ENCODE measurements around the gene ZNF654.
"Not testable (repeated sequence)": the region's sequence is repeated elsewhere in the genome, so short reads cannot be mapped to it uniquely, and the experiment has no call there.

Gene ZNF654

DNA sequence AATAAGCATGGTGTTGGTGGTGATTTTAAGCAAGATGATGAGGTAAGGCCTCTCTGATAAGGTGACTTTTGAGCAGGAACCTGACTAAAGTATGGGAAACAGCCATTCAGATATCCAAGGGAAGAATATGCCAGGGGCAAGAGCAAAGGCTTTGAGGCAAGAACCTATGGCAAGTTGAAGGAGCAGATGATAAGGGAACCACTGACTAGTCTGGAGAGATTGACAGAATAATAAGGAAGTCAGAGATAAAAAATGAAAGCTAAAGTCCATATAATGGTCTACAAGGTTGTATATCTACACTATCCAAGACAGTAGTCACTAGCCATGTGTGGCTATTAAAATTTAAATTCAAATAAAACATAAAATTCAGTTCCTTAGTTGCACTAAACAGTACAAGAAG is 88.2 kb downstream of the ZNF654 start:
- DNase-seq, result no peak

DNA sequence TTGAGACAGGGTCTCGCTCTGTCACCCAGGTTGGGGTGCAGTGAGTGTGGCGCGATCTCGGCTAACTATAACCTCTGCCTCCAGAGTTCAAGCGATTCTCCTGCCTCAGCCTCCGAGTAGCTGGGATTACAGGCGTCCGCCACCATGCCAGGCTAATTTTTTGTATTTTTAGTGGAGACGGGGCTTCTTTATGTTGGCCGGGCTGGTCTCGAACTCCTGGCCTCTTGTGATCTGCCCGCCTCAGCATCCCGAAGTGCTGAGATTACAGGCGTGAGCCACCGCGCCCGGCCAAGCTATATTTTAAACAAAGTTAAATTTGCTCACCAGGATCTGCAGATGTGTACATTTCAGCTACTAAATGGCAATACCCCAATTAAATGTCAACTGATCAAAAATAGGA is 89.6 kb downstream of the ZNF654 start:
- no peak for DNase-seq

DNA sequence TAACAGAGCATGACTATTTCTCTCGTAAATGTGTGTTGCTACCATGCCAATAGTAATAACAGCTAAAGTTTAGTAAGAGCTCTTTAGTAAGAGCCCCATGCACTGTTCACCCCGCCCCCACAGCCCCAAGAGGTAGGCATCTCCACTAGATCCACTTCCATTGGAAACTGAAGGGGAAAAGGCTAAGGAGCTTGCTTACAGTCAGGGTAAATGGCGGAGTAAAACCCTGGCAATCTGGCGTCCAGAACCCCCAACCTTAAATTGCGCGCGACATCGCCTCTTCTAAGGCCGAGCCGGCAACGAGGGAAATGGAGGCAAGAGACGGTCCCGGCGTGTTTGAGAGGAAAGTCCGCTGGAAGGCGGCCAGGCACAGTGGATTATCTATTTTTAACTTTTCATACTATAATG is 90.0 kb downstream of the ZNF654 start:
- peak; percentile 42 to 62 for DNase-seq

DNA sequence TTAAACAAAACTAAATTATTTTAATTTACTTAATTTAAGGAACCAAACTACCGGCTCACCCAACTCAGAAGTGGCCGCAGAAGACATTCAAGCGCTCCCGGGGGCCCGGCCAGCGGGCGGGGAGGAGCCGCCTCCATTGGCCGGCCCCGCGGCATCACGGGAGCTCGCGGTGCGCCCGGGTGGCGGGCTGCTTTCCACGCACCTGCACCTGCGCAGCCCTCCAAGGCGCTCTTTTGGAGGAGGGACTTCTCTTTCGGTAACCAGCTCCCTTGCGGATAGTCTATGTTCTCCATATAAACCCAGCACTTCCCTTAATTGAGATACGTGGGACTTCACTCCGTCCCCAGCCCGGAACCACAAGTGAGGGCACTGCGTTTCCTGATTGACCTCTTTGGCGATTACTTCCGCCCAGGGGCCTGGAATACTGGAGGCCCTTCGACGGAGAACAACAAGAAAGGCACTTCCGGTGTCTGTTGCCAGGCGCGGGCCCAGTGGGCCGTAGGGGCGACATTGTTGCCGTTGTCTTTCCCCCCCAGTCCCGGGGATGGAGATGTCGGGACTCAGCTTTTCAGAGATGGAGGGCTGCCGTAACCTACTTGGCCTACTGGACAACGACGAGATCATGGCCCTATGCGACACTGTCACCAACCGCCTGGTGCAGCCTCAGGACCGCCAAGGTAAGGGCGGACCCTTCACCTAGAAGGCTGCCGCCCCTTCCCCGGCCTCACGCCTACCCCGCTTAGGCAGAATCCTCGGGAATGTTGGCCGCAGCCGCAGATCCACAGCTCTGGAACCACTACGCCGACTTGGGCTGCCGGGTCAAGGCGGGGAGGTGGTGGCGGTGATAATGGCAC is 90.7 kb downstream of the ZNF654 start, which contains the start of gene C3orf38:
Gene C3orf38, plus strand, starts transcription at position 451 of the 854 bp plus-strand sequence. Its CDS starts 94 bp downstream, at position 545.
- peak; percentile 87 to 91 for DNase-seq

DNA sequence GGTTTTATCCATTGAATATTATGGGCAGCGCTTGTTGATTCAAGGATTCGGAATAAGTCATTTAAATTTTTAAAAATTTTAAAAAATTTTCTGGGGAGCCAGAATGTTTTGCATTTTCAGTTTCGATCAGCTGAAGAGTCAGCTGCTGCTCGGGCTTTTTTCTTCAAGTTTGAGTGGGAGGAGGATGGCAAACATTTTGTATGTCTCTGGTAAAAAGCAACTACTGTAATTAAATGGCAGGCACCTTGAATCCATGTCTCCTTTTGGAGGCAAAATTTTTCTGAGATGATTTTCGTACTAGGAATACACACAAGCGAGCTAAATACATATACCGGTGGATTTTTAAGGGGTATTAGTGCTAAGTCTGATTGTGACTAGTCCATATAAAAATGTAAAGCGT is 91.3 kb downstream of the ZNF654 start:
- peak; percentile 74 to 78 for DNase-seq

DNA sequence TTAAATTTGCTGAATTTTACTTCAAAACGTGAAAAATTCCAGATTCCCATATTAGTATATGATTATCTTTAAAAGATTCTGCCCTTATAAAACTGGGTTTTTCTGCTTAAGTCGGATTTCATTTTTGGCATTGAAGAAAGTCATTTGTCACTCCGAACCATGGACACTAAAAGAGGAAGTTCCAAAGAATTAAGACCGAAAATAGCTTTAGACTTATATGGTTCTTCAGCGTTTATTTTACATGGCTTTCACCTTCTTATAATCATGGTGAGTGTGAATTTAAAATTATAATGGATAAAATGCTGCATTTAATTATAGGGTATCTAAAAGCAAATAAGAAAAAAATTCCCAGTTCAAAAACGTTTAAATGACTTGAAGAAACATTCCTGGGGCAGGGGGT is 91.8 kb downstream of the ZNF654 start:
- peak; percentile 41 to 50 for DNase-seq

DNA sequence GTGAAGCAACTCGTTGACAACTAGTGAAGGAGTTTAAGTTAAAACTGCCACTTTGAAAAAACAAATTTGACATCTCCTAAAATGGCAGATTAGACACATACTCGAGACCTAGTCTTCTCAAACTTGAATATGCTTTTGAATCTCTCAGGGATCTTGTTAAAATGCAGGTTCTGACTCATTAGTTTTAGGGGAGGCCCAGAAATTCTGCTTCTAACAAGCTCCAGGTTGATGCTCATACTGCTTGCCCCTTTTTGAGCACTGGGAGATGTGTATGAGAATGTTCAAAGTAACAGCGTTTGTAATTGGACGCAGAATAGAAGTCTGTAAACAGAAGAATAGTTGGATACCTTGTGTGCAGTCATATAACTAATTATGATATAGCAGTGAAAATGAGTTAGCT is 92.3 kb downstream of the ZNF654 start:
- no peak for DNase-seq

DNA sequence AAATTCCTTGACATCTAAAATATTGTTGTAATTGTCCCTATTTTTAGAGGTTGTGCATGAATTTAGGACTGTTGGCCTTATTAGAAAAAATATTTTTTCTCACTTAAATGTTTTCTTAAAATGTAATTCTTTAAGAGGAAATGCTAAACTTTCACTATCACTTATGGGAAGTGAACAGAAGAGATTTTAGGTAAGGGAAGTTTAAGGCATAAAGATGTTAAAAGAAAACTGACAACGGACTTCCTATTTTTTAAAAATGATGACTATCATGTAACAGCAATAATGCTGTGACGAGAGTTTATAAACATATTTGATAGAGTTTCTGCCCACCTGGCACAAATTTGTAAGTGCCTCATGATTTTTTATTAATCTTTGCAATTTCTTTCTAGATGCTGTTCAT is 93.8 kb downstream of the ZNF654 start:
- peak; percentile 12 to 21 for DNase-seq

DNA sequence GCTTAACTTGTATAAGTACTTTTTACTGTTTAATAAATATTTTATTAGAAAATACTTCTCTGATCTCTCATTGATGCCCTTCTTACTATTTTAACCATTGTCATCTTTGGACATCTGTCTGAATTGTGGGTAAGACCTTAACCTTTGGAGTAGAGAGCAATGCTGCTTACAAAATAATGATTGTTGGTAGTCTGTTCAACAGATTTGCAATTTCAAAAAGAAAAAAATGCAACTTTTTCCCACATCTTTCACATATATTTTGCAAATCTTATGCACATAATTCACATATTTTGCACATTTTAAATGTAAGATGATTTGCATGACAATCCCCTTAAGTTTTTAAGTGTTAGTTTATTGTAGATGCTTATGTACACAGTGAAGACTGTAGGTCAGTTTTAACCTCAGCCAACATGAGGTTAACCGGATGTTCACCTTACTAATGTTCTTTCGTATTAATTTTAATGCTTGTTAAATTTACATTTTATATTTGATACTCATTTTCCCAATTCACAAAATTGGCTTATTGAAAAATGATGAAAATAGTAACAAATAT is 107.4 kb downstream of the ZNF654 start:
- DNase-seq, result no peak

DNA sequence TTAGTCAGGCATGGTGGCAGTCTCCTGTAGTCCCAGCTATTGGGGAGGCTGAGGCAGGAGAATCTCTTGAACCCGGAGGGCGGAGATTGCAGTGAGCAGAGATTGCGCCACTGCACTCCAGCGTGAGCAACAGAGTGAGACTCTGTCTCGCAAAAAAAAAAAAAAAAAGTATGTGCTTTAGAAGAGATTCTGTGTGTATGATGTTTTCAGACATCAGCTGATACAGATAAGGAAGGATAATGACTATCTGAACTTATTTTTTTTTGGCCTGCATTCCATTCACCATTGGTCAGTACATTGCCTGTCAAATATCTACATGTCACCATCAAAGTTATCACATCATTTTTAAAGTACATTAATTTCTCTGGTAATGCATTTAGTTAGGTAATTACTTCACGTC is 108.1 kb downstream of the ZNF654 start:
- DNase-seq, result no peak

DNA sequence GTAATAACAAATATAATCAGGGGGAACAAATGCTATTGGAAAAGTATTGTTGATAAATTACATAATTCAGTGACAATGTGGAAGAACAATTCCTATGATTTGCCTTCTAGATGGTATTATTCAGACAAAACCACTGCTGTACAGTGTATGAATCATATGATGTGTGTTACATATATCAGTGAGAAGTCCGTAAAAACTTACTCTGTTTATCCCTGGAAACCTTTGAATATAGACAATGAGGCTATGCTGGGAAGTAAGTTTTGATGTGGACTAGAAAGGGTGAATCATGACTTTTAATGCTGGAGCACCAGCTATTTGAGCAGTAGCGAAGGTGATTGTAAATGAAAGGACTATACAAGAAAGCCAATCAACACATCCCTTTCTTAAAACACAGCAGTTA is 108.6 kb downstream of the ZNF654 start:
- no peak for DNase-seq

DNA sequence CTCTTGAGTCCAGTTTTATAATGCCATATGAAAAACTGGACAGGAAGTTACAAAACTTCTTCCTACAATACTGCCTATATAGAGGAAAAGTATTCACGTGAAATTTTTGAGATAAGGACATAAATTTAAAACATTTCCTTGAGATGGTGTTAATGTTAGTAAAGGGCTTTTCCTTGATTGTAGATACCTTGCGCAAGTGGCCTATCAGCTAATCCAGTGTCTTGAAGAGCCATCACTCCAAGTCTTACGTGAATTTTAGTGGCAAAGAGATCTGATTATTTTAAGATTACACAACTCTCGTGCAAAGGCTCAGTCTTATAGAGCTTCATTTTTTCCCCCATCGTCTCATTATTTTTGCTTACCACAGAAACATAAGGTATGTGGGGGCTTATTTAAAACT is 109.1 kb downstream of the ZNF654 start:
- DNase-seq, result no peak

DNA sequence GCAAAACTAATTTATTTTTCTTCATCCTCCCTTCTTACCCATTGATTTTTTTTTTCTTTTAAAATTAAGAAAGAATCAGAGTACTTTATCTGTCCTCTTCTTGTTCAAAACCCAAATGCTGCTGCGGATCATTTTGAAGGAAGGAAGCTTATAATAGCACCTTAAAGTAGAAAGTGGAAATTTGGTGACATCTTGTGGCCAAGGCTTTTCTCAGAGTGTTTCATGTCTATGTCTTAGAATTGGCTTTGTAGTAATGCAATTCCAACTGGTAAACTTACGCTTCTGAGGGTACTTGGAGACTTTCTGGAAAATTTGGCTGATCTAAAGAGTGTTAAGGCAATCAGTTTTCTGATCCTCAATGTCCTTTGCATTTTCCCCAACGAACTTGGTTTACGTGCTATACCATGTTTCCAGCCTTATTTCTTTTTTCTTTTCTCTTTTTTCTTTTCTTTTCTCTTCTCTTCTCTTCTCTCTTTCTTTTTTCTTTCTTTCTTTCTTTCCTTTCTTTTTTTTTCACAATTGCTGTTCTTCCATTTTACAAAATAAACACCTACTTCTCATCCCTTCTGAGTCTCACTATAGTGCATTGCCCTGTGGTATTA is 121.4 kb downstream of the ZNF654 start:
- DNase-seq, result peak; percentile 27 to 61

DNA sequence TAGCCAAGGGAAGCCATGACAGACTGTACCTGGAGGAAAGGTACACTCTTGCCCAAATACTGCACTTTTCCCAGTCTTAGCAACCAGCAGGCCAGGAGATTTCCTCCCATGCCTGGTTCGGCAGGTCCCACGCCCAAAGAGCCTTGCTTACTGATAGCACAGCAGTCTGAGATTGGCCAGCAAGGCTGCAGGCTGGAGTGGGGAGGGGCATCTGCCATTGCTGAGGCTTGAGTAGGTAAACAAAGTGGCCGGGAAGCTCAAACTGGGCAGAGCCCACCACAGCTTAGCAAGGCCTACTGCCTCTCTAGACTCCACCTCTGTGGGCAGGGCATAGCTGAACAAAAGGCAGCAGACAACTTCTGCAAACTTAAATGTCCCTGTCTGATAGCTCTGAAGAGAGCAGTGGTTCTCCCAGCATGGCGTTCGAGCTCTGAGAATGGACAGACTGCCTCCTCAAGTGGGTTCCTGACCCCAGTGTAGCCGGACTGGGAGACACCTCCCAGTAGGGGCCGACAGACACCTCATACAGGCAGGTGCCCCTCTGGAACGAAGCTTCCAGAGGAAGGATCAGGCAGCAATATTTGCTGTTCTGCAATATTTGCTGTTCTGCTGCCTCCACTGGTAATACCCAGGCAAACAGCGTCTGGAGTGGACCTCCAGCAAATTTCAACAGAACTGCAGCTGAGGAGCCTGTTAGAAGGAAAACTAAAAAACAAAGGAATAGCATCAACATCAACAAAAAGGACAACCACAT is 123.3 kb downstream of the ZNF654 start:
- not testable (repeated sequence) for DNase-seq

DNA sequence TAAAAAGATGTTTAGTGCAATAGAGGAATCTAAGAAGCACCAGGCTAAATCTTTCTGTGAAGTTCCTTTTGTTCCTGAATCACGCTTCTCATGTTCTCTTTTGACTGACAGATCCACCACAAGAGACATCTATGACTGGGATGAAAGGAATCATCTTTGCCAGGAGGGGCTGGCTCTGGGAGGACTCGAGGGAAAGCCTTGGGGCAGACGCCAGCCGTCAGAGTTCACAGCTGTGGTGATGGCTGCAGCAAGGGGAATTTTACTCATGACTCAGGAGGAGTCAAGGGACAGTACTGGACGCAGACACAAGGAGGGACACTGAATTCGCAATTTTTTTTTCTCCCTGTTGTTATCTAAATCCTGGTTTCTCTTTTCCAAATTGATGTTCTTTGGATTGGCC is 129.4 kb downstream of the ZNF654 start:
- no peak for DNase-seq

DNA sequence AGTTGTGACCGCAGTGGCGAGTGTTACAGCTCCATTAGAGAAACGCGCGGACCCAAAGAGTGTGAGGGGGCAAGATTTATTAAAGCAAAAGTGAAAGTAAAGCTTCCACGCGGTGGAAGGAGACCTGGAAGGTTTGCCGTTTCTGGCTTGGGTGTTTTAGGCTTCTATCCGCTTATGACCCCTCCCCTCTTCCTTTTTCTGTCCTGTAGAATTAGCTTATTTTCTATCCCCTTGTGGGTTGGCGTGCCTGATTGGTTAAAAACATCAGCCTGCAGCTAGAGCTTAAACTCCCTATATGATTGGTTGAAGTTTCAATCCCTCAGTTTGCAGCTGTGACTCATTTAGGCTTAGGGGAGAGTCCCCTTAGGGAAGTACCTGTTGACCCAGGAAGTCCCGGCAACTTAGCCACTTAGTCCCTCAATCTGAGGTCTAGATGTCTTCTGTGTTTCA is 130.3 kb downstream of the ZNF654 start:
- DNase-seq, result peak in 1 of 2 donors; percentile 5

DNA sequence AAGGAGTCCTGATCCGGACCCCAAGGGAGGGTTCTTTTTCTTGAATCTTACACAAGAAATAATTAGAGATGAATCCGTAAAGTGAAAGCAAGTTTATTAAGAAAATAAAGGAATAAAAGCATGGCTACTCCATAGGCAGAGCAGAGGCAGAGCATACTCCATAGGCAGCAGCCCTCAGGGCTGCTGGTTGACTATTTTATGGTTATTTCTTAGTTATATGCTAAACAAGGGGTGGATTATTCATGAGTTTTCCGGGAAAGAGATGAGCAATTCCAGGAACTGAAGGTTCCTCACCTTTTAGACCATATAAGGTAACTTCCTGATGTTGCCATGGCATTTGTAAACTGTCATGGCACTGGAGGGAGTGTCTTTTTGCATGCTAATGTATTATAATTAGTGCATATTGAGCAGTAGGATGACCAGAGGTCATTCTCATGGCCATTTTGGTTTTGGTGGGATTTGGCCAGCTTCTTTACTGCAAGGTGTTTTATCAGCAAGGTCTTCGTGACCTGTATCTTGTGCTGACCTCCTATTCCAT is 132.9 kb downstream of the ZNF654 start:
- DNase-seq, result no peak

DNA sequence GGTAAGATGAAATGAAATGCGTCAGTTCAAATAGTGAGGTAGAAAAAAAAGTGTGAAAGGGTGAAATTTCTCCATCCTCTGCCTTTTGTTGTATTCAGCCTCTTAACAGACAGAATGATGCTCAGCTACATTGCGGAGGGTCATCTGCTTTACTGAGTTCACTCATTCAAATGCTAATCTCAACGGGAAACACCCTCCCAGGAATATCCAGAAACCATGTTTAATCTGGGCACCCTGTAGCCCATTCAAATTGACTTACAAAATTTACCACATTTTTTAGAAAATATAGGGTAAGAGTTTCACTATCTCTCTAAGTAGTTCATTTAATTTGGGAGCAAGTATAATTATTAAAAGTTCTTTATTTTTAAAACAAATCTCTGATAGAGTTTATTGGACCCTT is 133.6 kb downstream of the ZNF654 start:
- no peak for DNase-seq

Measured in inflammatory macrophage treated with lipopolysaccharide for 1 hour (primary cell).